ENCODE results near the gene NELL1.

Gene NELL1

DNA sequence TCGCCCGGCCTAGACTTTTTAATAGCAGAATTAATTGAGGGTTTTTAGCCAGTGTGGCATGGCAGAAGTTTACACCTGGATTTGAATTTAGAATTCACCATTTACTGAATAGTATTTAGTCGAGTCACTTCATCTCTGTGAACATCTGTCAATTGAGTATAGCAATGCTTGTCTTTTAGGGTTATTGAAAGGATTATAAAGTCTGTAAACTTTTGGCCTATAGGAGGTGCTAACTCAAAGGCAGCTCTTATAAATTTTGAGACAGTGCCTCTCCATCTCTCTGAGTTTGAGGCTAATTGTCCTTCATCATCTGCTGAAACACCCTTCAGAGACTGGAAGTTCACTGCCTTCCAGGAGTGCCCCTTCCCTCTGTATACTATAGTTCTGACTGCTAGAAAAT, 205.0 kb downstream of the NELL1 start:
- no peak for DNase-seq (ENCODE audit: low spot score)

- no peak for DNase-seq (ENCODE audit: low spot score)
Measured at GRCh38 chr11:20875889-20876288, 206.5 kb downstream of the NELL1 start.

DNA sequence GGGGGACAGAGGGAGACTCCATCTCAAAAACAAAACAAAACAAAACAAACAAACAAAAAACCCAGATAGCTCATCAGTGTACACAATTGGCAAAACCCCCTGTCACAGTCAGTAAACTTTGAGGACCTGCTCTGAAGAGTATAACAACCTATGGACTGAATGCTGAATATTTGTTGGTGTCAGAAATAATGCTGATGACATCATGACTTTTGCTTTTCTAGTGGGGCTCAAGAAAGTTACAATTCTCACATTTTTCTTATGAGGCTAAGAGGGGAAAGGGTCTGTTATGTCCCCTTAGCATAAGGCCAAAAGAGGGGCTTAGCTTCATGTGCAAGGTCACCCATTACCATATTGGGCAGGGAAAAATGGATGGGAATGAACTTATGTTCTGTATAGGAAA, 207.4 kb downstream of the NELL1 start:
- DNase-seq (ENCODE audit: low spot score), result no peak

DNA sequence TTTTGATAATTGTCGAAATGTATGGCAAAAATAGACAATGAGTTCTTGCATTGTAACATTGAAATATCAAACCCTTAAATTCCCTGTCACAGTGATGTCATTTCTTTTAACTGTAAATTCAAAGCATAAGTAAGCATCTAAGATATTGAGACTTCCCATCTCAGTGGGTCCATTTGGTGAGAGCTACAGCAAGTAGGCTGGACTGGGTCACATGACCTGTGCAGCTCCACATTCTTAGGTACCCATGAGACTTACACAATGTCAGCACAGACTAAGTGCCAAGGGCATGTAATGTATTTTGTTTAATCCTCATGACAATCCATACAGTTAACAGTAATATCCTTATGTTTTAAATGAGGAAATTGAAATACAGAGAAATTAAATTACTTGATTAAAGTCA, 210.7 kb downstream of the NELL1 start:
- DNase-seq (ENCODE audit: low spot score), result no peak

DNA sequence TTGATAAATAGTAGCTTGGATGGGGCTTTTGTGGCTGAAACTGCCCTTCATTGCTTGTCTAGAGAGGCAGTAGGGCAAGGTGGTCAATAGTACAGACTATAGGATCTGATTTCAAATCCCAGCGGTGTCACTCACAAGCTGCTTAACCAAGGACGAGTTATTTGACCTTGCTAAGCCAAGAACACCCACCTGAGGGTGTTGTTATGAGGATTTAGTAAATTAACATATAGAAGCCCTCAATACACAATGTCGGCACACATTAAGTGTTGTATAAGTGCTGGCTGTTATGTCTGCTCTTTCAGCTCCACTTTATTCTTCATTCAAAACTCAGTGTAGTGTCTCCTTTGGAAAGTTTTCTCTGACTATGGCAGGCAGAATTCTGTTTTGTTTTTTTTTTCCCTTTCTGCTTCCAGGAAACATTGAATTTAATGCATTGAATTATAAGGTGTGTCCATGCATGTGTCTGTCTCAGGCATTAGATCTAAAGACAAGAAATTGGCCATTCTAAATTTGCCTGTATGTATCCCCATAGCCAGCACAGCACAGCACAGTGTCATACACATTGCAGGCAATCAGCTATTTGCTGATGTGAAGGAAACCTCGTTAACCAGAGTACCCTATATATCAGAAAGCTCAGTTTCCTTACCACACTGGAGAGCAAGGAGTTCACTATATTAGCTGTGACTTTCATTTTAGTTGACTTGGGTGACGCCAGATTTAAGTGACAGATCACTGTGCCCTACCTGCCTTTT, 212.1 kb downstream of the NELL1 start:
- no peak for DNase-seq (ENCODE audit: low spot score)

DNA sequence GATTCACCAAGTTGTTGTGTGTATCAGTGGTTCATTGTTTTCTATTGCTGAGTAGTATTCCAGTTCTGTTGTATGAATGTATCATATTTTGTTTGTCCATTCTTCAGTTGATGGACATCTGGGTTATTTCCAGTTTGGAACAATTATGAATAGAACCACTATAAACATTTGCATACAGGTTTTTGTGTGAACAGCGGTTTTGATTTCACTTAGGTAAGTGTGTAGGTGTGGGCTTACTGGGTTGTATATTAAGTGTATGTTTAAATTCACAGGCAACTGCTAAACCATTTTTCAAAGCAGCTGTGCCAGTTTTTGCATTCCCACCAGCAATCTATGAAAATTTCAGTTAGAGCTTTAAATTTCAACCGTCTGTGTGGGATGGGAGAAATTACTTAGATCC, 217.8 kb downstream of the NELL1 start:
- DNase-seq (ENCODE audit: low spot score), result no peak

GRCh38 chr11:20894296-20894695, 224.9 kb downstream of the NELL1 start:
- DNase-seq (ENCODE audit: low spot score), result no peak

DNA sequence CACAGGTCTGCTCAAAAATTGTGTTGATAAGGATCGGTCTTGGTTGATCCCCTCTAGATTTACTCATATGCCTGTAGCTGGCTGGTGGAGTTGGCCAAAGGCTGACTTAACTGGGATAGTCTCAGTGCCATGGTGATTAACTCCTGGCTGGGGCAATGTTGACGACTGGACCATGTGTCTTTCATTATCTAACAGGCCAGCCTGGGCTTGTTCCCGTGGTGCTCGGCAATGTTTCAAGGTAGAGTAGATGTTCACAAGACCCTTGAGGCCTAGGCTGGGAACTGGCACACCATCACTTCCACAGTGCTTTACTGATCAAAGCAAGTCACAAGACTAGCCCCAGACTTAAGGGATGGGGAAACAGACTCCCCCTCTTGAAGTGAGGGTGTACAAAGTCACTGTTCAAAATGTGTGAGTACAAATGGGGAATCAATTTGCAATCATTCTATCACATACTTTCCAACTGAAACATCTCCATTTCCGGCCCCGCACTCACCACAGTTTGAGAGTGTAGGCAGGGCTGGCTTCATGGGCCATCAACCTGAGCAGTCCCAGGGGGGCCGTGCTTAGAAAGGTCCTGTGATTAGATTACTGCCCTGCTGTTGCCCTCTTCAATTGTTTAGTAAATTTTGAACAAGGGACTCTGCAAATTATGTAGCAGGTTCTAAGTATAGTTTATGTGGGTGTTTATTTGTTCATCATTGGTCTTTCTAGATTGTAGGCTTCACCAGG, 240.8 kb downstream of the NELL1 start:
- no peak for DNase-seq (ENCODE audit: low spot score)

GRCh38 chr11:20910733-20911132, 241.3 kb downstream of the NELL1 start:
- DNase-seq (ENCODE audit: low spot score), result no peak

DNA sequence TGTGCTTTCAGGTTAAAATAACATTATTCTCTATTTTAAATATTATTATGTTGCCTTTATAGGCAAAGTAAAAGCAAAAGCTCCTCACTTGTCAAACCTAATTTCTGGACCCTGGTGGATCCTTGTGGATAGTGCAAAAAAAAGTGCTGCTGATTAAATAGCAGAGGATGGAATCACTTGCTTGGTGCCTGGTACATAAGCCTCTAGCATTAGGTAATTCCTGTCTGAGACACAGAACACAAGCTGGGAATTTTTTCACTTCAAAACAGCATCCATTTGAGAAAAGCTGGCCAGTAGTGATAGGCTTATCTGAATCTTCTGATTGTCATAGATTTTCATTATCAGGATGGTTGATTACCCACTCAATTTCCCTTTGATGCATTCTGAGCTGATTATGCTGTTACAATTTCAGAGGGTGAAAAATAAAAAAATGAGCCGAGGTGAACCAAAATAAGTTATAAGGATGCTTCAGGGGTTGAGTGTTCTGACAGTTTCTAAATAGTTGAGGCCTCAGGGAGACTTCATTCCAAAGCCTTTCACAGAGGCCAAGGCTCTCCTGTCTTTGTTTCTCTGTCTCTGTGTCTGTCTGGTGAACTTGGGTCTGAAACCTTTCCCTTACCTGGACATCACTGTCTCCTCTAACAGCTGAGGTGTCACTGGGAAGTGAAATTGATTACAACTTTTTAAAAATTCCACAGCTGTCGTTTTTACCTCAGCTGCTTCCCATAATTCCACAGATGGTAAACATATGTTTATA, 242.9 kb downstream of the NELL1 start:
- no peak for DNase-seq (ENCODE audit: low spot score)

DNA sequence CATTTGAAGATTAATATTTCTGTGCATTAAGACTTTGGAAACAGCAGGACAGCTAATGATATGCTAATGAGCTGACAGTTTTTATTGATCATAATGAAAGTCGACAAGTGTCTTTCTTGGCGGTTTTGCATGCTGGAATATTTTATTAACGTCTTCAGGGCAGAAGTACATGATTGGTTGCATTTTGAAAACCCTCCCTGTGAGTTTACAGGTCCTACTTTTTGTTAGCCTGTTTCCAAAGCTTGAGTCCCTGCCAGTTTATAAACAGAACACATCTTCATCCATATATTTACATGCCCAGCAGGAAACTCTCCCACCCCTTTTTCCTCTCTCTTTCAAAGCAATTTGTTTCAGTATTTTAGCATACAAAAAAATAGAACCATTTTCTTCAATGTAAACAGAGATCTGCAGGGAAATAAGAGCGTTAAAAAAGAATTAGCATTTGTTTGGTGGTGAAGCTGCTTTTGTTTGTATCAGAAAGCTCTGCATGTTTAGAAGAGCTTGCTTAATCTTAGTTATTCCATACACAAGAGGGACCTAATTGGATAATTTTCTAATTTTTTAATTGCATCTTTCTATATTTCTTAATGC, 243.6 kb downstream of the NELL1 start:
- no peak for DNase-seq (ENCODE audit: low spot score)

GRCh38 chr11:20917306-20917705, 247.9 kb downstream of the NELL1 start:
- DNase-seq (ENCODE audit: low spot score), result no peak

DNA sequence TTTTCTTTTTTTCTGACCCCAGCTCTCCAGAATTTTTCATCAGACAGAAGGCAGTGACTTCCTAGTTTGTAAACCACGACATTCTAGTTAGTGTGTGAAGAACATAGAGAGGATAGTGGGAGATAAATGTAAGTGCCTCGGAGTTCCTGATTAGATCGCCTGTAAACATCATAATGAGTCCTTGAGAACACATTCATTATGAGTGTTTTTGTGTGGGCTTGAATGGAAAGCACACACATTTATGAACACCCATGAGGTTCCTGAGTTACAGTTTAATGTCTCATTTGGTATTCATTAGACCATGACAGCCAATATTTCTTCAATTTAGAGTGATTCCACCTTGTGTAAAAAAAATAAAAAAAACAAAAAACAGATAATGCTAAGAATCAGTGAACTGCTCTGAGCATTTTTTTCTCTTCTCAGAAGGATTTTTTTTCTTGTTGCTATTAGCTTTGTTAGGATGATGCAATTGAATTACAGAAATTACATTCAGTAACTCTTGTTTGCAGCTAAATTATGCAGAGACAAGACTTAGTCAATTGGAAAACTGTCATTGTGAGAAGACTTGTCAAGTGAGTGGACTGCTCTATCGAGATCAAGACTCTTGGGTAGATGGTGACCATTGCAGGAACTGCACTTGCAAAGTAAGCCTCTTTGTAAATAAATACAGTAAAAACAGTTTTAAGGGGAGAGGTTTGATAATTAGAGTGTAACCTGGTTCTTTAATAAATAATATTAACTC, 257.6 kb downstream of the NELL1 start:
- DNase-seq (ENCODE audit: low spot score), result no peak

DNA sequence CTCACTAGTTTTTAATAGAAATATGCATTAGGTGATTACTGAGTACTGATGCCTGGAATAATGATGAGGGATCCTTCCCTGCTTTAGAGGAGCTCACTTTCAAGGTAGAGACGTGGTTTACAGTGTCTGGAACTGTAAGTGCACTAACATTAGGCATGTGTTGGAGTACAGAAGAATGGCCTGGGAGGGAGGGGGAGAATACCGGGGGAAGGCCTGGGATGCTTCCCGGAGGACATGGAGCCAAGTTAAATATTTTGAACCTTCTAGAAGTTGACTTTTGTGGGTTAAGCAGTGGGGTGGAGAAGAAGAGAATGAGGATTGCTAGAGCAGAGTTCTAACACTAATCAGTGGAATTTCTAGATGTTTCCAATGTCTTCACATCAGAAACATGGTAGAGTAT, 261.6 kb downstream of the NELL1 start:
- no peak for DNase-seq (ENCODE audit: low spot score)

- no peak for DNase-seq (ENCODE audit: low spot score)
Measured at GRCh38 chr11:20933086-20933485, 263.7 kb downstream of the NELL1 start.

GRCh38 chr11:20933958-20934357, 264.6 kb downstream of the NELL1 start:
- DNase-seq (ENCODE audit: low spot score), result no peak

DNA sequence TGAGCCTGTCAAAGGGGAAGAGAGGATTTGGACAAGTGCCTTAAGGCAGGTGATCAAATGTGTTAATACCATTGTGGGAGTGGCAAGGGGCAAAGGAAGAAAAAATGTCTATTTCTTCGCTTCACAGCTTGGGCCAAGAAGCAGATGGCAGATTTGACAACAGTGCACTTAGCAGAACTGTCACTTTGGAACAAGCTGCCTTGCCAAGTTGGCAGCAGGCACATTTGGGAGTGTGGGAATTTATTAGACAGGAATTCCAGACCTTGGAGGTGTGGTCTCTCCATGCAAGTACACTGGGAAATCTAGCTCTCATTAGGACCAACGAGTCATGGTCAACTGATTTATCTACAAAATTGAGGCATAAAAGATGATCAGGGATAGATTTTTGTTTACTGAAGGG, 265.1 kb downstream of the NELL1 start:
- DNase-seq (ENCODE audit: low spot score), result no peak

DNA sequence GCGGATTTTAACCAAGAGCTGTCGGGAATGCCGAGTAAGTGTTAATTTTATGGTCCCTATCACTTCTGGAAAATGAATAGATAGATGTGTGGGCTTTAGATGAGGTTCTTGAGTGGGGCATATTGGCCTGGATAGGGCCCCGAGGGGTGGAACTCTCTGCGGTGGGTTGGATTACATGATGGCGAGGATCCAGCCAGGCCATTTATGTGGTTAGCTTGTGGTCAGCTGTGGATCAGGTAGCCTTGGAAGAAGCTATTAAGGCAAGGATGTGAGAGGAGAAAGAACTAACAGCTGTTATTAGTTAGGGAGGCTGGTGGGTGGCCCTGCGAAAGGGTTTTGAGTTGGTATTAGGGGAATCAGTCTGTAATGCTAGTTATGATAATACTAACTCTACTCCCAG, 268.4 kb downstream of the NELL1 start:
- no peak for DNase-seq (ENCODE audit: low spot score)

- DNase-seq (ENCODE audit: low spot score), result no peak
Measured at GRCh38 chr11:20949585-20949984, 280.2 kb downstream of the NELL1 start.

DNA sequence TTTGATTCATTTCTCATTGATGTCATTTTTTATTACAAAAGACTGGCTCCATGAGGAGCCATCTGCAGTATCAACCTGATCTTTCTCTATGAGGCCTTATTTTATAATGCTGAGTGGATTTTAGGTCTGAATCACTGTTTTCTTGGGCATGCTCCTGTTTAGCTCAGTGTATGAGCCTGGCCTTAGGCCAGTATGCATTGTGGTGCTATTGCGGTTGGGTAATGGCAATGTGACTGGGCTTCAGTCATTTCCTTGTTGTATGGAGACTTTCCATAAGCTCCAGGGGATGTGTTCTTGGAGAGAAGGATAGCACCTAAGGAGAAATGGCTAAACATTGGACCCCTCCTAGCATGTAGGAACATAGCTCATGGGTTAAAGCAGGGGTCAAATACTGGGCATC, 293.2 kb downstream of the NELL1 start:
- no peak for DNase-seq (ENCODE audit: low spot score)

- DNase-seq (ENCODE audit: low spot score), result no peak
Measured at GRCh38 chr11:20963596-20963995, 294.2 kb downstream of the NELL1 start.

DNA sequence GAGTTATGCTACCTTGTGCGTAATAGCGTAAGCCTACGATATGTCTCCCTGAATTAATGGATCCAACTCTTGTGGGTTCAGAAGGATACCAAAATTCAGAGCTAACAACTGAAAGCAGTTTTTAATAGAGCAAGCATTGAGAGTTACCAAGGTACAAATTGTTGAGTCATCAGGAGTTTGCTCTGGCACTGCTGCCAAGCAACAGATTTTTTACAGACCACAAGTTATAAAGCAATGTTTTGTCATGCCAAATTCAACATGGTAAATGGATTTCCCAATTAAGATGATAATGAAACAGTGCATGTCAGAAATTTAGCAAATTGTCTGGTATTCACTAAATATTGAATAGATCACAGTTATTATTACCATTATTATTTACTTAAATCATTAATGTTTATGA, 295.6 kb downstream of the NELL1 start:
- no peak for DNase-seq (ENCODE audit: low spot score)

Measured in CD4-positive, alpha-beta T cell treated with Interleukin-6 at 100 ng/mL for 8 hours (primary cell).